ENCODE results near the gene CASP12.

DNA sequence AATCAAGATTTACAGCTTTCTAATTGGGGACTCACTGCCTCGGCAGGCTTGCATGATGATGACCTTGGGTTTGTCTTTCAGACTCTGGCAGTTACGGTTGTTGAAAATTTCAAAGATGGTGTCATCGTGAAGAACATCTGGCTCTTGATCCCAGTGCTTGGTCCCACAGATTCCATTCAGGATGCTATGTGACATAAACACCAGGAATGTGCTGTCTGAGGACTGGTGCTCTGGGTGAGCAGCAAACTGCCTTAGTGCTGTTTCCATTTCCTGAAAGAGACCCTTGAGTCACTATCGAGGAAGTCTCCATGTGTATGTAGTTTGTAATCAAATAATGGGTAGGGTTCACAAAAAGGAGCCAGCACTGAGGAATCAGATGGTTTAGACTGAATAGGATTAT, 7.1 kb downstream of the CASP12 start:
- TF ChIP-seq, protein P1, sequence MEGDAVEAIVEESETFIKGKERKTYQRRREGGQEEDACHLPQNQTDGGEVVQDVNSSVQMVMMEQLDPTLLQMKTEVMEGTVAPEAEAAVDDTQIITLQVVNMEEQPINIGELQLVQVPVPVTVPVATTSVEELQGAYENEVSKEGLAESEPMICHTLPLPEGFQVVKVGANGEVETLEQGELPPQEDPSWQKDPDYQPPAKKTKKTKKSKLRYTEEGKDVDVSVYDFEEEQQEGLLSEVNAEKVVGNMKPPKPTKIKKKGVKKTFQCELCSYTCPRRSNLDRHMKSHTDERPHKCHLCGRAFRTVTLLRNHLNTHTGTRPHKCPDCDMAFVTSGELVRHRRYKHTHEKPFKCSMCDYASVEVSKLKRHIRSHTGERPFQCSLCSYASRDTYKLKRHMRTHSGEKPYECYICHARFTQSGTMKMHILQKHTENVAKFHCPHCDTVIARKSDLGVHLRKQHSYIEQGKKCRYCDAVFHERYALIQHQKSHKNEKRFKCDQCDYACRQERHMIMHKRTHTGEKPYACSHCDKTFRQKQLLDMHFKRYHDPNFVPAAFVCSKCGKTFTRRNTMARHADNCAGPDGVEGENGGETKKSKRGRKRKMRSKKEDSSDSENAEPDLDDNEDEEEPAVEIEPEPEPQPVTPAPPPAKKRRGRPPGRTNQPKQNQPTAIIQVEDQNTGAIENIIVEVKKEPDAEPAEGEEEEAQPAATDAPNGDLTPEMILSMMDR (IDR thresholded peaks at IDR 0.05) = no peak
- no peak for TF ChIP-seq POLR2A (IDR thresholded peaks at IDR 0.05)

Data from uterus (tissue), 2 donors.